ENCODE data around the gene SPOCK2. TPM values are rescaled to one million over a fixed set of nuclear protein-coding genes. Genes with fewer than 3 reads are reported as not detected.

SPOCK2 gene
- total and polyA plus RNA-seq, 2 of the 13 experiments (the other 11 are each of a cell fraction or from before 2014, with no cell fraction given), result 8.6 to 30.6 TPM

- TF ChIP-seq ZNF800 (CRISPR knock-in tag; IDR thresholded peaks at IDR 0.05) (0 out of 2 replicates have a peak, but pooled peaks have one; percentile 42), RBM39 (IDR thresholded peaks at IDR 0.05; ENCODE audit: low read depth, low read length, poor library complexity, severe bottlenecking) (peak; percentile 42), ARID5B (CRISPR knock-in tag; IDR thresholded peaks at IDR 0.05) (peak; percentile 42), ZNF678 (CRISPR knock-in tag; IDR thresholded peaks at IDR 0.05) (no peak), ZNF263 (CRISPR knock-in tag; IDR thresholded peaks at IDR 0.05) (no peak), ZFY (CRISPR knock-in tag; IDR thresholded peaks at IDR 0.05) (peak; percentile 44), ZNF660 (CRISPR knock-in tag; IDR thresholded peaks at IDR 0.05; ENCODE audit: borderline replicate concordance, low read depth) (no peak), MYC (CRISPR knock-in tag; IDR thresholded peaks at IDR 0.05; ENCODE audit: borderline replicate concordance) (no peak), RARA (CRISPR knock-in tag; IDR thresholded peaks at IDR 0.05) (peak; percentile 21; the same call in 1 of the 2 replicates), MIXL1 (CRISPR knock-in tag; IDR thresholded peaks at IDR 0.05) (no peak), RNF219 (CRISPR knock-in tag; IDR thresholded peaks at IDR 0.05) (no peak), TCF7 (IDR thresholded peaks at IDR 0.05; ENCODE audit: low read depth) (no peak), YEATS4 (CRISPR knock-in tag; IDR thresholded peaks at IDR 0.05; ENCODE audit: borderline replicate concordance) (0 out of 2 replicates have a peak, but pooled peaks have one; percentile 44), NONO (IDR thresholded peaks at IDR 0.05) (no peak), NONO (CRISPR knock-in tag; conservative IDR thresholded peaks at IDR 0.05) (no peak), TEAD3 (CRISPR knock-in tag; optimal IDR thresholded peaks at IDR 0.05; ENCODE audit: borderline replicate concordance) (peak; percentile 14), ZBTB4 (CRISPR knock-in tag; IDR thresholded peaks at IDR 0.05; ENCODE audit: borderline replicate concordance) (no peak), ERF (CRISPR knock-in tag; IDR thresholded peaks at IDR 0.05) (no peak)
These were observed 681 bp upstream of the SPOCK2 start (continued) for GRCh38 chr10:72088889-72089575.

Data from HepG2 (cell line).